NCI-H146 treated with DMSO at 0.1 percent for 48 hours (cell line): Measurements from ENCODE around the gene TUT1.
"Not testable (repeated sequence)": the region's sequence is repeated elsewhere in the genome, so short reads cannot be mapped to it uniquely, and the experiment has no call there.

ENCODE experiments used
- DNase-seq: peaks from one replicate; lab custom pipeline; 2025; ENCODE audit not compliant: unreplicated experiment; lab: John Stamatoyannopoulos, UW

The TUT1 gene

DNA sequence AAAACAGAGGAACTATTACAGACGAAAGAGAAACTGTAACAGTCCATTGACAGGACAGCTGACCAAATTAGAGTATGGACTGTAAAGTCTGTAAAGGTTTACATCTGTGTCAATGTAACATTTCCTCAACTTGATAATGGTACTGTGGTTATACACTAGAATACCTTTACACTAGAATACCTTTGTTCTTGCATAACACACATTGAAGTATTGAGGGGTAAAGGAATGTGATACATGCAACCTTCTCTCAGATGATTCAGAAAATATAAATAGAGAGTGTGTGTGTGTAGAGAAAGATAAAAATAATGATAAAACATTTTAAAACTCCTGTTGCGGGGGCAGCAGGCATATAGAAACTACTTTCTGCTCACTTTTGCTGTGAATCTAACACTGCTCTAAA is 12.1 kb downstream of the TUT1 start:
- DNase-seq = no peak

DNA sequence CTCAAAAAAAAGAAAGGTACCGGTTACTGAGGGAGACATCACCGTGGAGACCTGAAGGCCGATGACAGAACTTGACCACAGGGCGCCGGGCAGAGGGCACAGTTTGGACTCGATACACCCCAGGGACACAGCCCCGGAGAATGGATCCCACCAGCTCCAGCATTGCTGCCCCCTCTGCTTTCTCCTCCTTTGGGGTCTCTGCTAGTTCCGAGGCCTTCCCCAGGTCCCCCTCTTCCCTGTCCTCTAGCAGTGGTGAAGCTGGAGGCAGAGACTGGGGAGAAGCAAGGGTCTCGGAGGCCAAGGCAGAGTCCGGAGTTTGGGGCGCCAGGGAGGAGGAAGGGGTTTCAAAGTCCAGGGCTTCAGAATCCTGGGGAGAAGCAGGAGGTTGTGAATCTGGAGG is 12.8 kb downstream of the TUT1 start:
- DNase-seq = no peak

DNA sequence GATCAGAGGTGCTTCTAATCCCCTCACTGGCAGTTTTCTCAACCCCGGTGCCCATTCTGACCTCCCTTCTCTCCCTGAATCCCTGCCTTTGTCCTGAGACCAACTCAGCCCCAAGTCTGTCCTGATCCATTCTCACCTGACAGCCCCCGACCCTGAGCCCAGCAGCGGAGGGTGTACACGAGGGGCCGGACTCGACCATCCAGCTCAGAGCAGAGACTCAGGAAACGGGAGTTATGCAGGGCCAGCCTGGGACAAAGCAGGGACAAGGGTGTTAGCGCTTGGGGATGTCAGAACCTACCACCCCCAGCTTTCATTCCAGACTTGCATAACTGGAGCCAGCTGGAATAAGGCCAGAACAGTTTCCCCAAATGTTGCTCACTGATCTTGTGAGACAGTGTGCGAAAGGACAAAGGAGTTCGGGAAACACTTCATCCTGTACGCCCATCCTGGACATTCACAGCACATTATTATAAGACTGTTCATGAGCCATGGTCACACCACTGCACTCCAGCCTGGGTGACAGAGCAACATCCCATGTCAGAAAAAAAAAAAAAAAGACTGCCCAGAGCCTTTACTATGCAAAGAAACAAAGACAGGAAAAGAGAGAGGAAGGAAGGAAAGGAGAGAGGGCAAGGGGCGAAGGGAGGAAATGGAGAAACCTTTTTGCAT is 14.1 kb downstream of the TUT1 start:
- DNase-seq = no peak

GRCh38 chr11:62575837-62576236 is 15.5 kb downstream of the TUT1 start:
- no peak for DNase-seq

DNA sequence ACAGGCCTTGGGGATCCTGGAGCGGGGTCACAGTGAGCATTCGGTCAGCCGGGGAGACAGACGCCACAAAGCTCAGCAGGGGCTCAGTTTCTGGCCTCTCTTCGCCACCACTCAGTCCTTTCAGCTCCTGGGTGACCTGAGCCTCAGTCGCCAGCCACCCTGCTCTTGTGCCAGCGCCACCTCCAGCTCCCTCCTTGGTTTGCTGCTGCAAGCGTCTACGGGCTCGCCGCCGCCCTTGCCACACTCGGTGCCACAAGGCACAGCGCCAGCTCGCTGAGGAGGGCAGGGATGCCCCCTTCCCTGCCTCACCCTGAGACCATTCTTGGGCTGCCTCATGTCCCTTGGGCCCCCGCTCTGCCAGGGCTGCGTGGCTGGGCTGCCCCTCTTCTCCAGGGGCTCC is 16.2 kb downstream of the TUT1 start:
- DNase-seq = no peak

- DNase-seq = peak; percentile 34
These were observed 16.8 kb downstream of the TUT1 start for GRCh38 chr11:62574363-62575071.

GRCh38 chr11:62573592-62574362 is 17.5 kb downstream of the TUT1 start, which contains the start of gene EEF1G:
EEF1G (minus strand) TSS chr11:62573891; CDS start chr11:62573842, 49 bp downstream.
- peak; percentile 99 for DNase-seq

GRCh38 chr11:62573006-62573591 is 18.2 kb downstream of the TUT1 start:
- DNase-seq = peak; percentile 12

DNA sequence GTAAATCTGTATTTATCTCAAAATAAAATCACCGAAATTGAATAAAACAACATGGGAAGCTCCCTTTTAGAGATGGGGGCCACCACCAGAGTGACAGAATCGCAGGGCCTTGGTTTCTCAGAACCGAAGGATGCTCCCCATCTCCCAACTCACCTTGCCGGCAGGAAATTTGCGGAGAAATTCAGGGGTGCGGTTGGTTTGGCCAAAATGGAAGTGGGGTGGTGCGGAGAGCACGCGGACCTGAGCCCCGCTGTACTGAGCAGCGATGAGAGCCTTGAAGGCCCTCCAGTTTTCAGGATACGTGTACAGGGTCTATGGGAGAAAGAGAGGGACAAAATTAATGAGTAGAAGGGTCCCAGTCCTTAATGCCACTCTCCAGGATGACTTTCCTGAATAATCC is 18.9 kb downstream of the TUT1 start:
- DNase-seq = no peak

GRCh38 chr11:62571493-62571892 is 19.8 kb downstream of the TUT1 start:
- DNase-seq = not testable (repeated sequence)

DNA sequence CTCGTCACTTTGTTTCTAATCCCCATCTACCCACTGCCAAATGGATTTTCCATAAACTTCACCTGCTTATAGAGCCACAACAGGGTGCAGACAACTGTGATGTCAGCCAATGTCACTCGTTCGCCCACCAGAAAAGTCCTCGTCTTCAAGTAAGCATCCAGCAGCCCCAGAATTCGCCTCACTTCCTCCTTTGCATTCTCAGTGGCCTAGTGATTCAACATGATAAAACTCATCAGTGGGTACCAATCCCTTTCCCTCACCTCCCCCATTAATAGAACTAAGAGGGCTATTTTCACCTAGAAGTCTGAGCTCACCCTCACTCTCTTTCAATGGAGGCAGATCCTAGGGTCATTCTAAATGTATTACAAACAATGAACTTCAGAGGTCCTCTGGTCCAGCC is 20.4 kb downstream of the TUT1 start:
- not testable (repeated sequence) for DNase-seq

GRCh38 chr11:62569611-62570010 is 21.7 kb downstream of the TUT1 start:
- DNase-seq = no peak

- no peak for DNase-seq
These were observed 24.2 kb downstream of the TUT1 start for GRCh38 chr11:62567018-62567633.

DNA sequence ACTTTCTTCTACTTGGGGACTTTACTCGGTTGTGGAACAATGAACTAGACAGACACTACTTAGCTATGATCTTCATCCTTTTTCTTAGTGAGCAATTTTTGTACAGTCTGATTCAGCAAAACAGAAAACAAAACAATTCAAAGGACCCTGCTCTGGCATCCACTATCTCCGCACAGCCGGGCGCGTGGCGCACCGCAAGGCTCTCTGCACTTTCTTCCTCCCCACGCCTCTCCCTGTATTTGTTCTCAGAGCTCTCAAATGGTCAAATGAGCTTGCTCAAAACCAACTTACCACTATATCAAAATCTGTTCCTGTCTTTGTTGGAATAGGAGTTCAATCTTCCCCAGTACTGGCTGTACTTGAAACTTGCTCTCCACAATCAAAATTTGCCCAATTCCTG is 25.1 kb downstream of the TUT1 start:
- DNase-seq = no peak

DNA sequence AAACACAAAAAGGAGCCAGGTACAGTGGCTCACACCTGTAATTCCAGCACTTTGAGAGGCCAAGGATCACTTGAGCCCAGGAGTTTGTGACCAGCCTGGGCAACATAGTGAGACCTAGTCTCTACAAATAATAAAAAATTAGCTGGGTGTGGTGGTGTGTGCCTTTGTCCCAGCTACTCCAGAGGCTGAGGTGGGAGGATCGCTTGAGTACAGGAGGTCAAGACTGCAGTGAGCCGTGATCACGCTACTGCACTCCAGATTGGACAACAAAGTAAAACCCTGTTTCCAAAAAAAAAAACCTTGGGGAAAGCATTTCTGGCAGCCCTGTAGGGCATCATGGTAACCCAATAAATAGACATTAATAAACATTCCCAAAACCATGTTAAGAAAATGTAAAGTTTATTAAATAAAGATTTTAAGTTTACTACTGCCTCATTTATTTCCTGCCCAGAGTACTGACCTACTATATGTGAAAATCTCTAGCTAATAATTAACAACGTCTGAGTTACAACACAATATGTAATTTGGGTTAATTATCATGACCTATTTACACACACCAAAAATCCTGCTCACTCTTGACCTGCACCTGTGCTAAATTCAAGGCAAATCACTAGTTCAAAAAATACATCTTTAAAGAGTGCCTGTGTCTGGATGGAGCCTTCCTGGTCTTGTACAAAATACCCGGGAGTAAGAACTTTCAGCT is 26.1 kb downstream of the TUT1 start:
- DNase-seq = no peak

DNA sequence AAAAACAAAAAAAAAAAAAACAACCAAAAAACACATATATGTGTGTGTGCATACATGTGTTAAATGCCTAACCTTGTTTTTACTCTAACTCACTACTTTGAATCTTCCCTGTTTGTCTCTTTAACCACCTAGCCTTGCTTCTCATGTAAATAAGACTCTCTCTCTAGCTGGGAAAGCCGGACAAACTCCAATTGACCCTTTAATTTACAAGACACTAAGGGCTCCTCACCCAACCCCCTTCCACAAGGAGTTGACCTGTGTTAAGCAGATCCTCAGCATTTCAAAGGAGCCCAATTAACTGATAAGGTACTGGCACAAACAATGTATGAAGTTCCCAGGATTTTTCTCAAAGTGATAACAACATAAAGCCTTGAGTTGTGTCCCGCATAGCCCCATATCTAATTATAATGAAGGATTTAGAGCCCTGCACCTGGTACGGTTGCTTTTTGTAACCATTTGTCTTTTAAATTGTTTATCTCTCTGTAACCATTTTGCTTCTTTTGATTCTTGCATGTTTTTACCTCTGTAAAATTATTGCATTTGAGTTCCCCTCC is 29.6 kb downstream of the TUT1 start:
- DNase-seq = not testable (repeated sequence)

GRCh38 chr11:62560566-62561103 is 30.7 kb downstream of the TUT1 start:
- DNase-seq = peak; percentile 19

DNA sequence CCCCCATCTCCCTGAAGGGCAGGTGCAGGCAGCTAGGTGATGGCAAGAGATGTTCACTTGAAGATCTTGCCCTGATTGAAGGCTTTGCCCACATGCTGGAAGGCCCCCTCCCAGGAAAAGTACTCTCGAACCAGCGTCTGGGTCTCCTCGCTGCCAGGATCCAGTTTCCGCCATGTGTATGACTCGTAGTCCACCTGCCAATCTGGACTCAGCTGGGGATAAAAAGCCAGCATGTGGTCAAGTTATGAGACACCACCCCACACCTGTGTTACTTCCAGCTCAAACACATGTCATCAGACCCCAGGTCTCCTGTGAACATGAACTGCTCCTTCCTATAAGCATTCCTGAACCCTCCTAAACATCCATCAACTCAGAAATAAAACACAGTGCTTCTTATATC is 31.7 kb downstream of the TUT1 start:
- DNase-seq = not testable (repeated sequence)

GRCh38 chr11:62559204-62559603 is 32.1 kb downstream of the TUT1 start:
- no peak for DNase-seq

GRCh38 chr11:62558669-62559068 is 32.7 kb downstream of the TUT1 start:
- DNase-seq = no peak
